ENCODE data around the gene MYO15A.

- TF ChIP-seq CTCF (IDR thresholded peaks at IDR 0.05) (no peak), POLR2A (IDR thresholded peaks at IDR 0.05; ENCODE audit: low read depth) (no peak), EP300 (IDR thresholded peaks at IDR 0.05) (no peak)
Measured at GRCh38 chr17:18151290-18151689, 42.7 kb downstream of the MYO15A start.

Measured in esophagus muscularis mucosa (tissue), 4 donors.